NOMO-1 treated with DMSO at 0.1 percent for 48 hours (cell line): ENCODE data around the gene GAS7.
"Not testable (repeated sequence)": the region's sequence is repeated elsewhere in the genome, so short reads cannot be mapped to it uniquely, and the experiment has no call there.

Experiments
- DNase-seq: peaks from one replicate; lab custom pipeline; 2025; ENCODE audit not compliant: unreplicated experiment; lab: John Stamatoyannopoulos, UW

The GAS7 gene

GRCh38 chr17:10031127-10031526, 167.3 kb downstream of the GAS7 start:
- DNase-seq, result no peak

DNA sequence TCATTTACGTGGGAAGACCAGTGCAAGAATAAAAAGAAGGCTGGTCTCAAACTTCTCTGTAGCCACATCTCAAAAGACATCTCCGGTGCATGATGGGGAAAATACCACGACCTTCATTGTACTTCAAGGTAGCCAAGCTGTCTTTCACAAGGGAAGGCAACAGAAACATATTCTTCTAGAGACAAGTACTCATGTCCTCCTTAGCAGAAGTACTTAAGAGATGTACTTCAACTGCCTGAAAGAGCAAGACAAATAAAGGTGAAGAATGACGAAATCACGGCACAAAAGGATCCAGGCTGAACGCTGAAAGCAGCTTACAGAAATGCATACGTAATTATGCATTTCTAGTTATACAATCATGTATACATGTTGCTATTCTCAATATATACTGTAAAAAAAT, 169.3 kb downstream of the GAS7 start:
- DNase-seq, result peak; percentile 38

DNA sequence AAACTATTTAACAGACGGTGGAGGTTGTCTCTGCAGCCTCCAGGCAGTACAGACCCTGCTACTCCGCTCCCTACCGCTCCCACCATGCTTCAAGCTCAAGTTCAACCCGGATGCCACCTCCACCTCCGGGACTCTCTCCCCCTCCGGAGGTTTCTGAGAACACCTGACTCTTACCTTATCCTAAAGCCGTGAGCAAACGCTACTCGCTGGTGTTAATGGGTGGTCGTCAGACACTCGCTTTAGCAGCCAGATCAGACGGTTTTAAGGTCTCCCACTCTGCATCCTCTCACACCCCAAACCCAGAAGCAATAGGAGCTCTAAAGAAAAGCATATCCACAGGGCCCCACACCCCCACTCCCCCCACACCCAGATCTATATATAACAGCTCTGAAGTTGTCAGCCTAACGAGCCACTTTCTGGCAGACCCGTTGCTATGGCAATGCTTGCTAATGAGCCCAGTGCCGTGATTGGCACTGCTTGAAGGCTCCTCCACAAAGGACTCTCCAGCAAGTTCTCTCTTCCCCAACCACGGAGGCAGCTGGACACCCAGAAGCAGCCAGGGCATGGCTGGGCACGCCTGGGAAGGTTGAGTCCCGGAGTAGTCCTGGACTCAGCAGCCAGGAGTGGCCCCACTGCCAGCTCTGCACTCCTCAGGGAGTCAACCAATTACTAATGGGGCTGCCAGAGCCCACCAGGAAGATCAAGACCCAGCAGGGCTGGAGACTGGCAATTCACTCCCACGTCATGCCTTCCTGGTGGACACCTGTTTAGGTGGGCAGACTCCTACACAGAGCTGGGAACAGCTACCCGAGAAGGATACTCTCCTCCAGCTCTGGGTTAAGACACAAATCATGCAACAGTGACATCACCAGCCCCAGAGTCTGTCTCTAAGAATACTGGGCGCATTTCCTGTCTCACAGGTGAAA, 172.2 kb downstream of the GAS7 start:
- peak; percentile 39 for DNase-seq

DNA sequence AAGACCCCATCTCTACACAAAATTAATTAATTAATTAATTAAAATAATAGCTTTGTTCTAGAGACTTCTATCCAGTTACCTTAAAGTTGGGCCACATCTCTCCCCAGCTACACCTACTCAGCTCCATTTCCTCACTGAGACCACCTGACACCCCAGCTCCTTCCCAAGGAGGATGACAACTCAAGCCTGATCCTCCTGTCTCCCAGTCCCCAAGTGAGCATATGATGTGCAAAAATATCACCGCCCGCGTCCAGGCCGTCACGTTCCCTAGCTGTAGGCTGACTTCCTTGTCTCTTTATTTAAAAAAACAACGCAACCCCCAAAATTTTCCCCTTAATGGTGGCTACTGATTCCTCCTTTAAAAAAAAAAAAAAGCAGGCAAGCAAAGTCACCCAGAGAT, 173.2 kb downstream of the GAS7 start:
- DNase-seq, result no peak

- no peak for DNase-seq
Observed at GRCh38 chr17:10022416-10022815, 176.0 kb downstream of the GAS7 start.

GRCh38 chr17:10021272-10021984, 177.0 kb downstream of the GAS7 start:
- DNase-seq, result peak; percentile 91

GRCh38 chr17:10019941-10020451, 178.4 kb downstream of the GAS7 start:
- DNase-seq, result peak; percentile 64

- DNase-seq, result peak; percentile 99
Observed at GRCh38 chr17:10018461-10018891, 179.9 kb downstream of the GAS7 start.

DNA sequence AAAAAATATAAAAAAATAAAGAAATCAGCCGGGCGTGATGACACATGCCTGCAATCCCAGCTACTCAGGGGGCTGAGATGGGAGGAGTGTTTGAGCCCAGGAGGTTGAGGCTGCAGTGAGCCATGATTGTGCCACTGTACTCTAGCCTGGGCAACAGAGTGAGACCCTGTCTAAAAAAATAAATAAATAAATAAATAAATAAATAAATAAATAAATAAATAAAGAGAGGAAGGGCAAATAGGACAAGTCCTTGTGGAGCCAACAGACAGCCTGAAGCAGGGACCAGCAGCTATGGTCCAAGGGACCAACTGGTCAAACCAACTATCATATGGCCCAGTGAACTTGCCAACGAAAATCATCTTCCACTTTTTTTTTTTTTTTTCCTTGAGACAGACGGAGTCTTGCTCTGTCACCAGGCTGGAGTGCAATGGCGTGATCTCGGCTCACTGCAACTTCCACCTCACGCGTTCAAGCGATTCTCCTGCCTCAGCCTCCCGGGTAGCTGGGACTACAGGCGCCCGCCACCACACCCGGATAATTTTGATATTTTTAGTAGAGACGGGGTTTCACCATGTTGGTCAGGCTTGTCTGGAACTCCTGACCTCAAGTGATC, 181.3 kb downstream of the GAS7 start:
- DNase-seq, result not testable (repeated sequence)

GRCh38 chr17:10013365-10014112, 184.9 kb downstream of the GAS7 start:
- DNase-seq, result peak; percentile 30

DNA sequence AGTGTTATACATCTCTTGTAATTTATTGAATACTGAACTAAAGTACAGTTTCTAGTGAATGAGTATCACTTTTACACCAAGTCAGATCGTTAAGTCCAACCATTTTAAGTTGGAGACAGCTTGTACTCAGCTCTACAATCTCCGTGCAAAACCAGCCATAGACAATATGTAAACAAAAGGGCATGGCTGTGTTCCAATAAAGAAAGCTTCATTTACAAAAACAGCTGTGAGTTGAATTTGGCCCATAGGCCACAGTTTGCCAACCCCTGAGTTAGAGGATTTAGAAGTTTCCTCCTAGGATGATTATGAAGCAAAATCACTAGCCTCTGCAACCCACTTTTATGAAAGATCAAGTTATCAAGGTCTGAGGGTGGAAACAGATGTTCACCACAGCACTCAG, 187.7 kb downstream of the GAS7 start:
- DNase-seq, result no peak

DNA sequence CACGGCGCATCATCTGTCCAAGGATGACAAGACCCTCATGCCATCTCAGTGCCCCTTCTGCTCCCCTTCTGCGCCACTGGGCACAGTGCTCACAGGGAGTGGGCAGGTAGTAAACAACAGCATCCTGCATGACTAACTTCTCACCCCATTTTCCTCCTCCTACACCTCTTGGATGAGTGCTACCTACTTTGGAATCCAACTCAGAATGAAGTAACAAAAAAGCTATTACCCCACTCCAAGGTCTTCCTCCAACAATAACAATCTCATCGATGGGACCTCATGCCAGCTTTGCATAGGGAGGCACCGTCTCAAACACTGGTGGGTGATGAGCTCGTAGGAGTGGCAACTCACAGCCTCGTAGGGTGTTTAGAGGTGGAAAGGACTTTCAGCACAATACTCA, 194.7 kb downstream of the GAS7 start:
- no peak for DNase-seq

GRCh38 chr17:10002567-10003360, 195.6 kb downstream of the GAS7 start:
- DNase-seq, result not testable (repeated sequence)

DNA sequence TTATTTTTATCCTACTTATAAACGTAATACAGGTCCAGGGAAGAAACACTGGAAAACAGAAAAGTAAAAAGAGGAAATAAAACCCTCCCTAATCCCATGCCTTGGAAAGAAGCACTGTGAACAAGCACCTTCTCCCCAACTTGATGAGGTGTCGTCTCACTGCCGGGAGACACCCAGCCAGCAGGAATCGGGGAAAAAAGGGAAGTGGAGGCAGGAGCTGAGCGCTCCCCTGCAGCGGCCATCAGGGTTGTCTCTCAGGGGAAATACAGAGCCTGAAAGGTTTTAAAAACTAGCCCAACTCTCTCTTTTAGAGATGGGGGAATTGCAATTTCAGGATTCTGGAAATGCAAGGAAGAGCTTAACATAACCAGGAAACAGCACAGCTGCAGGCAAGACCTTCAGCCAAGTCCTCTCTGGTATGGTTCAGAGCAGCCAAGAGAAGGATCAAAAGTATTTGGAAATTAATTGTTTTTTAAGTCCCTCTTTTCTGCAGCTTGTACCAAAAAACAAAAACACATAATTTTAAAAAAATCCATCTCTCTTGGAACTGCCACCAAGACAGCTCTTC, 197.0 kb downstream of the GAS7 start:
- DNase-seq, result no peak

- no peak for DNase-seq
Observed at GRCh38 chr17:9999919-10000695, 198.3 kb downstream of the GAS7 start.

DNA sequence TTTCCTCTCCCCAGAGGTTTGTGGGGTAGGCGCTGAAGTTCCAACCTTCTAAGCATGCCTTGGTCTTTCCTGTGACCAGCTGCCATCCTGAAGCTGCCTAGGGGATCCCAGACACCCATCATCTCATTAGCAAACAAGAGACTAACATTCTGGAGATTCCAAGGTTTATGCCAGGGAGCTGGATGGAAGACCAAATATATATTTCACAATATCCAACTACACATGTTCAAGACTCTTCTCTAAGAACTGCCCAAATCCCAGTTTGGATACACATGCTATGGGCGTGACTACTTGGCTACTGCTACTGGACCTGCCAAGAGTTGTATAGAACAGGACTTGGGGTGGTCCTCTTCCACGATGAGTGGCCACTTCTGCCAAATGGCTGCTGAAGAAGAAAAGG, 200.3 kb downstream of the GAS7 start:
- no peak for DNase-seq

DNA sequence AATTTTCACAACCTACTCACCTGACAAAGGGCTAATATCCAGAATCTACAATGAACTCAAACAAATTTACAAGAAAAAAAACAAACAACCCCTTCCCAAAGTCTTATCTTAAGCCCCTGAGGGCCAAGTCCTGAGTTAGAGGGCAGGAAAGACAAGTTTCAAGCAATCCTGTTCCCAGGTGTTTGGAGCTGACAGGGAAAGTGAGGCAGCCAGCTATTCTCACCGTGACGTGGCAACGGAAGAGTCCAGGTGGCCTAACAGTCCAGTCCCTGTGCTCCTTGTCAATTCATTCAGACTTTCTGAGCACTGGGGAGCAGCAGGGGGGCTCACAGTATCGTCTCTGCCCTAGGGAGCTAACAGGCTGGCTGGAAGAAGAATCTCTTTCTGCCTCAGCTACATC, 203.6 kb downstream of the GAS7 start:
- no peak for DNase-seq

DNA sequence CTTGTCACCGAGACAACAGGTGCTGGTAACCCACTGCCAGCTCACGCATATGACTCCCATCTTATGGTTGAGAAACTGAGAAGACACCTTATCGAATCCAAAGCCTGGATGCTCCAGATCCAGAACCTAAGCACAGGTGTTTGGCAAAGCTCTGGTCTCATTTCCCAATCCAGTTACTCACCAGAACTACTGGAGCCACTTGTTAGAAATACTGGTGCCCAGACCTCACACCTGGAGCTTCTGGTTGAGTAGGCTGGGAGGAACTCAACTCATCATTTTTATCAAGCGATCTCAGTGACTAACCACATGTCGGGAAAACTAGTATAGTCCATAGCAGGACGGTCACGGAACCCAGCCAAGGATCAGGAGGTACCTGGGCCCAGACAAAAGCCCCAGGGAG, 206.6 kb downstream of the GAS7 start:
- no peak for DNase-seq

- no peak for DNase-seq
Observed at GRCh38 chr17:9991351-9991750, 207.1 kb downstream of the GAS7 start.
